ENCODE measurements around the gene GBP3.
"Not testable (repeated sequence)": the region's sequence is repeated elsewhere in the genome, so short reads cannot be mapped to it uniquely, and the experiment has no call there.

The GBP3 gene

DNA sequence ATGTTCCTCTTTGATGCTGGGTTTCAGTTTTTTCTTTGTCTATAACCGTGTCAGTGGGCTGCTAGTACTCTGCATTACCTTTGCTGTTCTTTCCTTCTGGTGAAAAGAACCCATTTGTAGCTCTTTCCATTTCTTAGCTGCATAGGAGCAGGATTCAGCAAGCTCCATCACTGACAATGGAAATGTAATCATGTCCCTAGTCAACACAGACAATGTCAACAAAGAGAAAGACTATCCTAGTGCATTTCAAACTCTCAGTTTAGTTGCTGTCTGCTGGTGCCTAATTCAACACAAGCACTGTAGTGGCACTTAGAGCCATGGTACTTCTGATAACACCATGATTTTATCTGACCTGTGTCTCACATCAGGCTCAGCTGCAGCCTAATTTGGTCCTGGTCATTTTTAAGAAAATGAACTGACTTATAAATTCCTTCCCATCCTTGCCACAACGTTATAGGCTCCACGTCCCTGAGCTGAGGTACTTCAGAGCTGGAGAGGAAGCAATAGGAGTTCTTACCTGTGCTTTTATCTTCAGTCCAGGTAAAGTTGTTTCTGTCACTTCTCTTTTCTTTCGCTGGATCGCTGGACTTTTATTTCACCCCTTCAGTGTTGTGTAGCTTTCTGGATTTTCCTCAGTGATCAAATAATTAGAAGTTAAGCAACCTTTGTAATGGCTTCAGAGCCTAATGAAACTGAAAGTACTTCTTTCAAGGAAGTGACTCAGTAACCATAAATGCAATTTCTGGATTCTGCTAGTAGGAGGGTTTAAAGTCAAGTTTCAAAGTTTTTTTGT is at the start of gene GBP3:
Gene GBP3 (minus strand): TSS at position 700 of the 793 bp plus-strand sequence. CDS start 2,145 bp downstream, outside the sequence.
- no peak for DNase-seq (ENCODE audit: low read depth in 2 of 2)

GRCh38 chr1:89070509-89070908 is 47.8 kb upstream of the GBP3 start:
- no peak for DNase-seq (ENCODE audit: low read depth in 2 of 2)

GRCh38 chr1:89069951-89070350 is 47.3 kb upstream of the GBP3 start:
- DNase-seq (ENCODE audit: low read depth in 2 of 2): no peak

DNA sequence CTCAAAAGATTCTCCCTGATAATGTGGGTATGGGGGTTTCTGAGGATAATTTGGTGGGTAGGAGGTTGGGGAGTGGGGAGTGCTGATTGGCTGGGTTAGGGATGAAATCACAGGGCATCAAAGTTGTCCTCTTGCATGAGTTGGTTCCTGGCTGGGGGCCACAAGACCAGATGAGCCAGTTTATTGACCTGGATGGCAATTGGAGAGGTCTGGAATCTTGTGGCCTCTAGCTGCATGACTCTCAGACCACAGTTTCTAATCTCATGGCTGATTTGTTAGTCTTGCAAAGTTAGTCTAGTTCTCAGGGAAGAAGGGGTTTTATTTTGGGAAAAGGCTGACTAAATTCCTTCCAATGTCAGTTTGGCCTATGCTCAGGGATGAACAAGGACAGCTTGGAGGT is 45.6 kb upstream of the GBP3 start:
- no peak for DNase-seq (ENCODE audit: low read depth in 2 of 2)

- DNase-seq (ENCODE audit: low read depth in 2 of 2): no peak
Observed at GRCh38 chr1:89065079-89065868, 42.6 kb upstream of the GBP3 start, which contains the start of gene GBP1. Gene GBP1, minus strand, starts transcription at chr1:89065208. Its CDS starts 1,974 bp downstream, at chr1:89063234.

GRCh38 chr1:89064632-89065031 is 42.0 kb upstream of the GBP3 start:
- DNase-seq (ENCODE audit: low read depth in 2 of 2): no peak

DNA sequence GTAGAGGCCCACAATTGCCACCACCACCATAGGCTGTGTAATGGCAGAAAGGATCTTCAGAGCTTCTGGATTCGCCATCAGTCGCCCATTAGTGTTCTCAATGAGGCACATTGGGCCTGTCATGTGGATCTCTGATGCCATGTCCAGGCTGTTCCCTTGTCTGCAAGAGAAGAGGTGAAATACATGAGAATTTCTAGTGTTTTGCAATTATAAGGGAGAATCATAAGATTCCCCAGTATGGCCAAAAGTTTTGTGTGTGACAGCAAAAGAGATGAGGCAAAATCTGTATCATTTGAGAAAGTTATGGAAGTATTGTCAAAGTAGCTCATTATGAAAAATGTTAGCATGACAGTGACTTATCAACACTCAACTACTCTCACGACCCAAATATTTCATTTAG is 40.4 kb upstream of the GBP3 start:
- no peak for DNase-seq (ENCODE audit: low read depth in 2 of 2)

DNA sequence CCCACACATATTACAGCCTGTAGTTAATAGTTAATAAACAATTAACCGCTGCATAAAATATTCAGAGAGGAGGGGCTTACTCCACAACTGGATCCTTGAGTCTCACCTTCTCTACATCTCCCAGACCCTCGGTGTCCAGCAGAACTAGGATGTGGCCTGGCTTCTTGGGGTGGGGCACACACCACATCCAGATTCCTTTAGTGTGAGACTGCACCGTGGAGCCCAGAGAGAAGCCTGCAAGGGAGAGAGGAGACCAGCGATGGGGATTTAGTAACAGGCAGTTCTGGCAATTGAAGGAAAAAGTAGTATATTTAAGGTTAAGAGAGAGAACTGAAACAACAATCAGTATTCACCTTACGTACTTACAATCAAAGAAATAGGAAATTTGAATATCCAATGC is 37.4 kb upstream of the GBP3 start:
- DNase-seq (ENCODE audit: low read depth in 2 of 2): no peak

DNA sequence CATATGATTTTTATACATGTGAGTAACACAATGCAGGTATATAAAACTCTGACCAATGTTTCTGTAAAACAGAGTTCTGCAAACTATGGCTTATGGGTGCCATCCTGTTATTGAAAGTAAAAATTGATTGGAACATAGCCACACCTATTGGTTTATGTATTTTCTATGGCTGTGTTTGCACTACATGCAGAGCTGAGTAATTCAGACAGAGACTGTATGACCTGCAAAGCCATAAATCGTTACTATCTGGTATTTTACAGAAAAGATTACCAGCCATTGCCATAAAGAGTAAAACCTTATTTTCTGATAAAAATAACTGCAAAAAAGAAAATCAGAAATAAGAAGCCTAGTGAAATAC is 29.3 kb upstream of the GBP3 start:
- DNase-seq (ENCODE audit: low read depth in 2 of 2): no peak

DNA sequence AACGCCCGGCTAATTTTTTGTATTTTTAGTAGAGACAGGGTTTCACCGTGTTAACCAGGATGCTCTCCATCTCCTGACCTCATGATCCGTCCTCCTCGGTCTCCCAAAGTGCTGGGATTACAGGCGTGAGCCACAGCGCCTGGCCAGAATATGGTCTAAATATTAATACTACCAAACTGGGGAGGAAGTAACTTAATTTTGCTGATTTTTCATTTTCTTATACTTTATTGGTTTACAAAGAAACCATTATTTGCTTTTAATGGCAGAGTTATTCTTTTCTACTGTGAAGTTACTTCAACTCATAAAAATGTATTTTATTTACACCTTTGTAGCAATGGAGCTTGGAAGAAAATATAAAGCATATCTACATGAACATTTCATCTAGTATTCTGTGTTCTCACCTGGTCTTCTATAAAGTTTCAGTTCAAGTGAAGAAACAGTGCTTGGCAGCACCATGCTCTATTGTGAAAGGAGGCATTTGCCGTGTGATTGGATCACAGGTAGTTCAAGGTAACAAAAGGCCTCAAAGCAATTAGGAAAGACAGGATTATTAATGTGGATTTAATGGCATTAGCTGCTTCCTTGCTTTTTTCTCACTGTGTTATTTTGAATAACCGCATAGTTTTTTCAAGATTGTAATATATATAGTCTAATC is 28.8 kb upstream of the GBP3 start:
- DNase-seq (ENCODE audit: low read depth in 2 of 2): no peak

GRCh38 chr1:89050649-89051033 is 28.0 kb upstream of the GBP3 start:
- no peak for DNase-seq (ENCODE audit: low read depth in 2 of 2)

GRCh38 chr1:89049901-89050648 is 27.4 kb upstream of the GBP3 start:
- DNase-seq (ENCODE audit: low read depth in 2 of 2): not testable (repeated sequence)

GRCh38 chr1:89049187-89049586 is 26.5 kb upstream of the GBP3 start:
- not testable (repeated sequence) for DNase-seq (ENCODE audit: low read depth in 2 of 2)

- no peak for DNase-seq (ENCODE audit: low read depth in 2 of 2)
Observed at GRCh38 chr1:89047734-89048133, 25.1 kb upstream of the GBP3 start.

GRCh38 chr1:89046318-89047183 is 23.9 kb upstream of the GBP3 start:
- not testable (repeated sequence) for DNase-seq (ENCODE audit: low read depth in 2 of 2)

DNA sequence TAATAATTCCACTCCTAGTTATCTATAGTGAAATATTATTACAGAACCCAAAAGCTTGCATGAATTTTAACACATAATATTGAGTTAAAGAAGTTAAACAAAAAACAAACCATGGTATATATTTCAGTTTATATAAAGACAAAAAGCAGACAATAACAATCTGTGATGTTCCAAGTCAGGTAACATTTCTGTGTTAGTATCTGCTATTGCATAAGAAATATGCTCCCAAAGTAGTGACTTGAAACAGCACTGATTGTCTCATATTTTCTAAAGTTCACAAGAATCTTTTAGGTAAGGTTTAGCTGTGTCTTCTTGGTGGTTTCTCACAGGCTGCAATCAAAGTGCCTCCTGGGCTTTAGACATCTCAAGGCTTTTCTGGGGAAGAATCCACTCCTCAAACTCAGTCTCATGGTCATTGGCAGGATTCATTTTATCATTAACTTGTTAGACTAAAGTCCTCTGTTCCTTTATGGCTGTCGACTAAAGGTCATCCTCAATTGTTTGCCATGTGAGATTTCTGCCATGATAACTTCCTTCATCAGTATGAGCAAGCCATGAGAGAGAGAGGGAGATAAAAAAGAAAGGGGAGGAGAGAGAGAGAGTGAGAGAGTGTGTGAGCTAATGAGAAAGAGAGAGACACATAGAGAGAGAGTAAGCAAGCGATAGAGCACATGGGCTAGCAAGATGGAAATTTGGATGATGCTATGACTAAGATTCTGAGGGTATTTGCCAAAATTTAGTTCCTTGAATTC is 22.5 kb upstream of the GBP3 start:
- DNase-seq (ENCODE audit: low read depth in 2 of 2): no peak

DNA sequence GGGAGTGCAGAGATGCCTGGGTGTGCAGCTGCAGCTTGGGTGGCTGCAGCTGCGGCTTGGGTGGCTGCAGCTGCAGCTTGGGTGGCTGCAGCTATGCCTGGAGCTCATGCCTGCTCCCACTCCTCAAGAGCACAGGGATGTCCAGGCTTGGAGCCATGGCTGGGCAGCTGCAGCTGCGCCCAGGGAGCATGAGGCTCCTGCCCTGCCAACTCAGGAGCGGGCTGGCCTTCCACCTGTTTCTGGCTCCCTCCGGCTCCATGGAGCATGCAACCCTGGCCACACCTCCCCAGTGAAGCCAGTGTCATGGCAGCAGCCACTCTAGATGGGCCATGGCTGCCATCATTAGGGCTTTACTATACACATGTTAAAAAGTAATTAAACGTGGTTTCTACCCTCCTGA is 21.3 kb upstream of the GBP3 start:
- no peak for DNase-seq (ENCODE audit: low read depth in 2 of 2)

- no peak for DNase-seq (ENCODE audit: low read depth in 2 of 2)
Observed at GRCh38 chr1:89042491-89042890, 19.8 kb upstream of the GBP3 start.

DNA sequence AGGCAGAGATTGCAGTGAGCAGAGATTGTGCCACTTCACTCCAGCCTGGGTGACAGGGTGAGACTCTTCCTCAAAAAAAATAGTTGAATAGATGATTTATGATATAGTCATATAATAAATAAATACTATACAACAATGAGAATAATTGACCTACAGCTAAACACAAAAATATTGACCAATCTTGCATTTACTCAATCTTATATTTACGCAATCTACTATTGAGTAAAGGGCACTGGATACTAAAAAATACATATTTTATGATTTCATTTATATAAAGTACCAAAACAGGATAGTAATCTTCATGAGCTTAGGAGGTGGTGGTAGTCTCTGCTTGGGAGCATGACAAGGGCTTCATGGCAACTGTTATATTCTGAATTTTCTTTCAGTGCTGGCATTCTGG is 19.1 kb upstream of the GBP3 start:
- no peak for DNase-seq (ENCODE audit: low read depth in 2 of 2)

GRCh38 chr1:89041119-89041641 is 18.5 kb upstream of the GBP3 start:
- DNase-seq (ENCODE audit: low read depth in 2 of 2): no peak
